K562 (cell line): Measurements from ENCODE around the gene CYBRD1. TPM values are rescaled to one million over a fixed set of nuclear protein-coding genes. Genes with fewer than 3 reads are reported as not detected.

Experiments
- ATF7 ChIP-seq: fragments of 450-650 bp; IDR thresholded peaks from 2 replicates; pipeline ENCODE4 v1.7.1; 2014; ENCODE audit warnings: mild to moderate bottlenecking, moderate library complexity
- BRD4 ChIP-seq: fragments of 200-600 bp; sonication (generic); IDR thresholded peaks from 2 replicates; pipeline ENCODE4 v1.6.1; 2017; ENCODE audit warnings: inconsistent platforms
- CCNT2 ChIP-seq: IDR thresholded peaks from 2 replicates; pipeline ENCODE4 v1.6.1; 2011; ENCODE audit warnings: borderline replicate concordance, low read depth, mild to moderate bottlenecking, moderate library complexity, mixed read lengths, low read length; ENCODE audit not compliant: insufficient read length; ENCODE audit errors: extremely low read depth
- CHD2 ChIP-seq: IDR thresholded peaks from 2 replicates; pipeline ENCODE4 v1.6.1; 2011; ENCODE audit warnings: low read depth, low read length
- HDAC6 ChIP-seq: IDR thresholded peaks from 2 replicates; pipeline ENCODE4 v1.6.1; 2012; ENCODE audit warnings: low read depth, mild to moderate bottlenecking, control low read depth, inconsistent platforms, low read length, moderate library complexity
- HNRNPH1 ChIP-seq: fragments of 200-400 bp; formaldehyde crosslinking; optimal IDR thresholded peaks from 2 replicates; pipeline ENCODE3; 2017; ENCODE audit warnings: low read depth, mild to moderate bottlenecking, low read length, moderate library complexity
- MED1 ChIP-seq: sonication (generic); formaldehyde crosslinking; IDR thresholded peaks from 2 replicates; pipeline ENCODE4 v1.8.1; 2023; ENCODE audit warnings: missing genetic modification reagents, borderline replicate concordance
- RFX5 ChIP-seq: IDR thresholded peaks from 2 replicates; pipeline ENCODE4 v1.6.1; 2011; ENCODE audit warnings: low read depth, mild to moderate bottlenecking, improper control_type of control experiment, low read length
- SRSF7 ChIP-seq: fragments of 200-400 bp; formaldehyde crosslinking; optimal IDR thresholded peaks from 2 replicates; pipeline ENCODE3; 2017; ENCODE audit warnings: mild to moderate bottlenecking, low read depth, low read length
- STAG1 ChIP-seq: sonication (generic); formaldehyde crosslinking; IDR thresholded peaks from 2 replicates; pipeline ENCODE4 v1.5.0; 2020; ENCODE audit warnings: missing genetic modification reagents, borderline replicate concordance
- ZC3H8 ChIP-seq: fragments of 450-650 bp; IDR thresholded peaks from 2 replicates; pipeline ENCODE4 v1.6.1; 2017
- ZEB2 ChIP-seq: fragments of 450-650 bp; IDR thresholded peaks from 2 replicates; pipeline ENCODE4 v1.6.1; 2016
- ZNF175 ChIP-seq: fragments of 200-800 bp; sonication (Bioruptor generic); IDR thresholded peaks from 2 replicates; pipeline ENCODE4 v1.6.1; 2016; ENCODE audit warnings: low read depth, mild to moderate bottlenecking, missing genetic modification characterization, missing compliant biosample characterization
- ZNF224 ChIP-seq: sonication (generic); formaldehyde crosslinking; IDR thresholded peaks from 2 replicates; pipeline ENCODE4 v1.8.0; 2022; ENCODE audit warnings: mild to moderate bottlenecking, missing genetic modification reagents
- ZNF282 ChIP-seq: sonication (generic); formaldehyde crosslinking; IDR thresholded peaks from 2 replicates; pipeline ENCODE4 v1.8.1; 2023; ENCODE audit warnings: missing genetic modification reagents
- ZNF696 ChIP-seq: fragments of 250-450 bp; sonication (Bioruptor Pico); conservative IDR thresholded peaks from 2 replicates; pipeline ENCODE4 v1.4.0; 2020; ENCODE audit warnings: mild to moderate bottlenecking, moderate library complexity
- ZSCAN29 ChIP-seq: fragments of 450-650 bp; IDR thresholded peaks from 2 replicates; pipeline ENCODE4 v1.6.1; 2017
- polyA plus RNA-seq, 8 experiments: library from polyadenylated mRNA; depleted of rRNA in 4 of 8; stranded (reverse) in 5 of 8; unstranded in 3 of 8; fragments of >200 nt; fragmentation: Nextera tagmentation in 2 of 8; fragmentation: Illumina TruSeq in 1 of 8; extraction: Ambion mirVana in 2 of 8; extraction: Trizol in 1 of 8; gene quantifications; 2 replicates each; pipeline versions ENCODE4 v1.2.1 to v1.2.3, GENCODE V29; 2011 to 2014; ENCODE audit warnings: inconsistent platforms in 1 of 8, missing spikeins in 1 of 8
- total RNA-seq, 7 experiments: library from RNA; depleted of rRNA in 6 of 7; stranded (reverse); fragments of >200 nt in 6 of 7; fragmentation: Illumina TruSeq in 2 of 7; extraction: Trizol in 2 of 7; gene quantifications; 2 replicates each; pipeline versions ENCODE4 v1.2.1 to v1.2.3, GENCODE V29; 2011 to 2021; ENCODE audit warnings: low replicate concordance in 1 of 7
- TF ChIP-seq, protein P1 (sequence below): fragments of 450-650 bp; conservative IDR thresholded peaks from 2 replicates; pipeline ENCODE4 v1.6.1; 2016; ENCODE audit warnings: missing genetic modification characterization, low read depth, mild to moderate bottlenecking, missing compliant biosample characterization, moderate library complexity
- TF ChIP-seq, protein P2 (sequence below): sonication (generic); formaldehyde crosslinking; IDR thresholded peaks from 2 replicates; pipeline ENCODE4 v1.8.1; 2022; ENCODE audit warnings: missing genetic modification reagents
- TF ChIP-seq, protein P3 (sequence below), 2 experiments: fragments of 450-650 bp; IDR thresholded peaks; 2 replicates each; pipeline ENCODE4 v1.6.1; 2016; ENCODE audit warnings: mild to moderate bottlenecking in 2 of 2, borderline replicate concordance in 1 of 2, low read depth in 1 of 2, moderate library complexity in 1 of 2

The CYBRD1 gene
- total and polyA plus RNA-seq, 9 of the 15 experiments (the other 6 are each of a cell fraction or from before 2014, with no cell fraction given) = 9.6 to 22.4 (median 15.6) TPM

DNA sequence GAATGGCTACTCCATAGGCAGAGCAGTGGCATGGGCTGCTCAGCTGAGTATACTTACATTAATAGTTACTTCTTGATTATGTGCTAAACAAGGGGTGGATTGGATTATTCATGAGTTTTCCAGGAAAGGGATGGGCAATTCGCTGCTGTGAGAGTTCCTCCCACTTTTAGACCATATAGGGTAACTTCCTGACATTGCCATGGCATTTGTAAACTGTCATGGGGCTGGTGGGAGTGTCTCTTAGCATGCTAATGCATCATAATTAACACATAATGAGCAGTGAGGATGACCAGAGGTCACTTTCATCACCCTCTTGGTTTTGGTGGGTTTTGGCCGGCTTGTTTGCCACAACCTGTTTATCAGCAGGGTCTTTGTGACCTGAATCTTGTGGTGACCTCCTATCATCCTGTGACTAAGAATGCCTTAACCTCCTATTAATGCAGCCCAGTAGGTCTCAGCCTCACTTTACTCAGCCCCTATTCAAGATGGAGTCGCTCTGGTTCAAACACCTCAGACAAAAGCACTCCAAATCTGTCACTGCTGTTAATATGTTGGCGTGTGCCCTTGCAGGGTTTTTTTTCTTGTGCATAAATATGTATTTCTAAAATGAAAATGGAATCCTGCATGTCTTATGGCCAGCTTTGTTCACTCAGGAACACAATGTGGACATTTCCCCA is 56.0 kb downstream of the CYBRD1 start (continued):
- TF ChIP-seq RFX5 (no peak), HDAC6 (no peak), ZNF224 (CRISPR knock-in tag) (no peak), ATF7 (no peak), CHD2 (no peak), STAG1 (CRISPR knock-in tag) (no peak), BRD4 (no peak), CCNT2 (no peak), ZNF175 (CRISPR knock-in tag) (peak; percentile 98), ZC3H8 (no peak), HNRNPH1 (no peak), ZEB2 (no peak), ZNF696 (CRISPR knock-in tag) (no peak), ZSCAN29 (no peak), ZNF282 (CRISPR knock-in tag) (no peak), SRSF7 (no peak), MED1 (CRISPR knock-in tag) (no peak)
- TF ChIP-seq, protein P1, sequence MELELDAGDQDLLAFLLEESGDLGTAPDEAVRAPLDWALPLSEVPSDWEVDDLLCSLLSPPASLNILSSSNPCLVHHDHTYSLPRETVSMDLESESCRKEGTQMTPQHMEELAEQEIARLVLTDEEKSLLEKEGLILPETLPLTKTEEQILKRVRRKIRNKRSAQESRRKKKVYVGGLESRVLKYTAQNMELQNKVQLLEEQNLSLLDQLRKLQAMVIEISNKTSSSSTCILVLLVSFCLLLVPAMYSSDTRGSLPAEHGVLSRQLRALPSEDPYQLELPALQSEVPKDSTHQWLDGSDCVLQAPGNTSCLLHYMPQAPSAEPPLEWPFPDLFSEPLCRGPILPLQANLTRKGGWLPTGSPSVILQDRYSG (tag) = peak; percentile 85
- TF ChIP-seq, protein P2, sequence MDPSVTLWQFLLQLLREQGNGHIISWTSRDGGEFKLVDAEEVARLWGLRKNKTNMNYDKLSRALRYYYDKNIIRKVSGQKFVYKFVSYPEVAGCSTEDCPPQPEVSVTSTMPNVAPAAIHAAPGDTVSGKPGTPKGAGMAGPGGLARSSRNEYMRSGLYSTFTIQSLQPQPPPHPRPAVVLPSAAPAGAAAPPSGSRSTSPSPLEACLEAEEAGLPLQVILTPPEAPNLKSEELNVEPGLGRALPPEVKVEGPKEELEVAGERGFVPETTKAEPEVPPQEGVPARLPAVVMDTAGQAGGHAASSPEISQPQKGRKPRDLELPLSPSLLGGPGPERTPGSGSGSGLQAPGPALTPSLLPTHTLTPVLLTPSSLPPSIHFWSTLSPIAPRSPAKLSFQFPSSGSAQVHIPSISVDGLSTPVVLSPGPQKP (CRISPR knock-in tag) = no peak
- TF ChIP-seq, protein P3, sequence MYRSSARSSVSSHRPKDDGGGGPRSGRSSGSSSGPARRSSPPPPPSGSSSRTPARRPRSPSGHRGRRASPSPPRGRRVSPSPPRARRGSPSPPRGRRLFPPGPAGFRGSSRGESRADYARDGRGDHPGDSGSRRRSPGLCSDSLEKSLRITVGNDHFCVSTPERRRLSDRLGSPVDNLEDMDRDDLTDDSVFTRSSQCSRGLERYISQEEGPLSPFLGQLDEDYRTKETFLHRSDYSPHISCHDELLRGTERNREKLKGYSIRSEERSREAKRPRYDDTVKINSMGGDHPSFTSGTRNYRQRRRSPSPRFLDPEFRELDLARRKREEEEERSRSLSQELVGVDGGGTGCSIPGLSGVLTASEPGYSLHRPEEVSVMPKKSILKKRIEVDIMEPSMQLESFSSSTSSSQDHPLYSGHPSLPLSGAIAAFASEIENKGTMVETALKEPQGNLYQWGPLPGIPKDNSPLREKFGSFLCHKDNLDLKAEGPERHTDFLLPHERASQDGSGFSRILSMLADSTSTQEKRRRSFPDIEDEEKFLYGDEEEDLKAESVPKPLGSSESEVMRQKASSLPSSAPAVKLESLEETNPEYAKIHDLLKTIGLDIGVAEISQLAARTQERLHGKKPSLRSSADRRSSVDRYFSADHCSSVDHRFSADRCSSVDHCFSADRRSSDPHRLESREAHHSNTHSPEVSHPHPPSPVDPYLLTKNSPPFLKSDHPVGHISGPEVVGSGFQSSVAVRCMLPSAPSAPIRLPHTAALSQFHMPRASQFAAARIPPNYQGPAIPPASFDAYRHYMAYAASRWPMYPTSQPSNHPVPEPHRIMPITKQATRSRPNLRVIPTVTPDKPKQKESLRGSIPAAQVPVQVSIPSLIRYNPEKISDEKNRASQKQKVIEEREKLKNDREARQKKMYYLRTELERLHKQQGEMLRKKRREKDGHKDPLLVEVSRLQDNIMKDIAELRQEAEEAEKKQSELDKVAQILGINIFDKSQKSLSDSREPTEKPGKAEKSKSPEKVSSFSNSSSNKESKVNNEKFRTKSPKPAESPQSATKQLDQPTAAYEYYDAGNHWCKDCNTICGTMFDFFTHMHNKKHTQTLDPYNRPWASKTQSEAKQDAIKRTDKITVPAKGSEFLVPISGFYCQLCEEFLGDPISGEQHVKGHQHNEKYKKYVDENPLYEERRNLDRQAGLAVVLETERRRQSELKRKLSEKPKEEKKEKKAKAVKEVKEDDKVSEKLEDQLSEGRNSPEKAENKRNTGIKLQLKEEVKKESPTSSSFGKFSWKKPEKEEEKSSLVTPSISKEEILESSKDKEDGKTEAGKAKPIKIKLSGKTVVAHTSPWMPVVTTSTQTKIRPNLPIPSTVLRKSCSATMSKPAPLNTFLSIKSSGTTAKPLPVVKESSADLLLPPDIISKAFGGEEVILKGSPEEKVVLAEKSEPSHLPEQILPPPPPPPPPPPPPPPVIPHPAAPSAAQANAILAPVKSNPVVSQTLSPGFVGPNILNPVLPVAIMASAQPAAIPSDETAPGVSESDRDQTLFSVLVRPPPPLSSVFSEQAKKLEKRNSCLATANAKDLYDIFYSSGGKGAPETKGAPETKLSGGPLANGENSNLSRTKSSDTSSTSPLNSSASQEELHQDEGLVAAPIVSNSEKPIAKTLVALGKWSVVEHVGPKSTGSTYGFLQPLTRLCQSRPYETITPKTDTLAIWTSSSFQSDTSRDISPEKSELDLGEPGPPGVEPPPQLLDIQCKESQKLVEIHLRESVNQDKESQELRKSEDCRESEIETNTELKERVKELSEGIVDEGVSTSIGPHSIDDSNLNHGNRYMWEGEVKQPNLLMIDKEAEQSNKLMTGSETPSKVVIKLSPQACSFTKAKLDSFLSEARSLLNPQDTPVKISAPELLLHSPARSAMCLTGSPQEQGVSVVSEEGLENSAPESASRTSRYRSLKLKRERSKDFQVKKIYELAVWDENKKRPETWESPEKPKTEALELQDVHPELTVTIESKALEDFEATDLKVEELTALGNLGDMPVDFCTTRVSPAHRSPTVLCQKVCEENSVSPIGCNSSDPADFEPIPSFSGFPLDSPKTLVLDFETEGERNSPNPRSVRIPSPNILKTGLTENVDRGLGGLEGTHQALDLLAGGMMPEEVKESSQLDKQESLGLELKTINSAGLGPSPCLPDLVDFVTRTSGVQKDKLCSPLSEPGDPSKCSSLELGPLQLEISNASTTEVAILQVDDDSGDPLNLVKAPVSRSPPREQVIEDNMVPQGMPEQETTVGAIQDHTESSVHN (IDR thresholded peaks at IDR 0.05; ENCODE audit: borderline replicate concordance in 1 of 2, low read depth in 1 of 2) = no peak
